HepG2 (cell line): ENCODE results near the gene SPATA21. TPM values are rescaled to one million over a fixed set of nuclear protein-coding genes. Genes with fewer than 3 reads are reported as not detected.
A peak's percentile ranks its signal among the peaks of the same experiment; 100 is the strongest.

Experiments
- AGO2 ChIP-seq: fragments of 200-400 bp; formaldehyde crosslinking; optimal IDR thresholded peaks from 2 replicates; pipeline ENCODE3; 2017; ENCODE audit warnings: mild to moderate bottlenecking, low read depth, low read length, moderate library complexity
- CHD4 ChIP-seq: fragments of 200-600 bp; sonication (generic); IDR thresholded peaks from 2 replicates; pipeline ENCODE4 v1.7.0; 2017; ENCODE audit warnings: mild to moderate bottlenecking, low read length, borderline replicate concordance
- FIP1L1 ChIP-seq: fragments of 200-400 bp; formaldehyde crosslinking; IDR thresholded peaks from 2 replicates; pipeline ENCODE4 v1.6.1; 2018; ENCODE audit warnings: low read depth, mild to moderate bottlenecking, low read length, moderate library complexity, borderline replicate concordance; ENCODE audit not compliant: insufficient read depth
- HNRNPLL ChIP-seq: fragments of 200-400 bp; formaldehyde crosslinking; IDR thresholded peaks from 2 replicates; pipeline ENCODE4 v1.6.1; 2017; ENCODE audit warnings: mild to moderate bottlenecking, low read depth, low read length; ENCODE audit not compliant: poor library complexity, severe bottlenecking
- ISX ChIP-seq: sonication (generic); formaldehyde crosslinking; conservative IDR thresholded peaks from 2 replicates; pipeline ENCODE4 v1.5.0; 2020; ENCODE audit warnings: missing genetic modification reagents
- RCOR2 ChIP-seq: IDR thresholded peaks from 2 replicates; pipeline ENCODE4 v1.6.1; 2016; ENCODE audit warnings: missing biosample characterization, missing genetic modification reagents
- ZNF501 ChIP-seq: sonication (generic); formaldehyde crosslinking; IDR thresholded peaks from 2 replicates; pipeline ENCODE4 v1.5.1; 2020; ENCODE audit warnings: mild to moderate bottlenecking, moderate library complexity, missing genetic modification reagents
- ZNF781 ChIP-seq: sonication (generic); formaldehyde crosslinking; IDR thresholded peaks from 2 replicates; pipeline ENCODE4 v1.5.1; 2020; ENCODE audit warnings: borderline replicate concordance, mild to moderate bottlenecking, missing genetic modification reagents; ENCODE audit errors: not compliant biosample characterization
- polyA plus RNA-seq, 8 experiments: library from polyadenylated mRNA; depleted of rRNA in 3 of 8; stranded (reverse) in 7 of 8; unstranded in 1 of 8; fragments of >200 nt; fragmentation: Illumina TruSeq in 4 of 8; extraction: Trizol in 4 of 8; gene quantifications; 2 replicates each; pipeline versions ENCODE4 v1.2.1 to v1.2.3, GENCODE V29; 2011 to 2016; ENCODE audit warnings: low read depth in 4 of 8, missing spikeins in 1 of 8, mixed read lengths in 1 of 8; ENCODE audit not compliant: insufficient read depth in 1 of 8
- total RNA-seq, 5 experiments: library from RNA; depleted of rRNA; stranded (reverse); fragments of >200 nt; fragmentation: Illumina TruSeq; extraction: Trizol; gene quantifications; 2 replicates each; pipeline ENCODE4 v1.2.3, GENCODE V29; 2016; ENCODE audit warnings: low read depth in 1 of 5
- TF ChIP-seq, protein P1 (sequence below): sonication (generic); formaldehyde crosslinking; IDR thresholded peaks from 2 replicates; pipeline ENCODE4 v1.4.0; 2020; ENCODE audit warnings: missing genetic modification reagents

Gene SPATA21
- total and polyA plus RNA-seq, 2 of the 13 experiments (the other 11 are each of a cell fraction or from before 2014, with no cell fraction given), result 0.80 to 1.4 TPM

DNA sequence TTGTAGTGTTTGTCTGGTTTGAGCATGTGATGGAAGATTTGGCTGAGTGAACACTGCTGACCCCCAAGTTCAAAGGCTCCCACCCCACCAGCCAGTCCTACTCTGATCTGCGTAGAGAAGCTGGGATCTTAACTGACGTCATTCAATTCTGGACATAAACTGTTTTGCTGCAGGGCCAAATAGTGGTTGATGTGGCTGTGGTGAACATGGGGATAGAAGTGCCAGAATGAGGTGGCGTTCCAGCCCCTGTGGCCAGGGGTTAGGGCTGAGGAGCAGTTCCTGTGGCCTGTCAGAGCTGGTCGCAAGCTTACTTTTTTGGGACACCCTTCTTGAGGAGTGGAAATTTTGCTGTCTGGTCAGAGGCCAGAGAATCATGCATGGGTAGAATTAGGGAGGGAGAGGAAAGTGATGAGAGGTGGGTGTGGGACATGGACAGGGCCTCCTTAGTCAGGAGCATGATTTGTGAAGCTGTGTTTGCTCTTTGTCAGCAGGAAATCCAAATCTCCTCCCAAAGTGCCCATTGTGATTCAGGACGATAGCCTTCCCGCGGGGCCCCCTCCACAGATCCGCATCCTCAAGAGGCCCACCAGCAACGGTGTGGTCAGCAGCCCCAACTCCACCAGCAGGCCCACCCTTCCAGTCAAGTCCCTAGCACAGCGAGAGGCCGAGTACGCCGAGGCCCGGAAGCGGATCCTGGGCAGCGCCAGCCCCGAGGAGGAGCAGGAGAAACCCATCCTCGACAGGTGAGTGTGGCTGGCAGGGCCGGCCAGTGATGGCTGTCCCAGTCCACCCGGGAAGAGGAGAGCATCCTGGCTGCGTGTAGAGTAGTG, 44.3 kb downstream of the SPATA21 start (continued):
- TF ChIP-seq CHD4 (no peak), ZNF501 (no peak), RCOR2 (CRISPR knock-in tag) (no peak), HNRNPLL (no peak), AGO2 (peak; percentile 47), ISX (CRISPR knock-in tag) (no peak), FIP1L1 (no peak), ZNF781 (no peak)
- TF ChIP-seq, protein P1, sequence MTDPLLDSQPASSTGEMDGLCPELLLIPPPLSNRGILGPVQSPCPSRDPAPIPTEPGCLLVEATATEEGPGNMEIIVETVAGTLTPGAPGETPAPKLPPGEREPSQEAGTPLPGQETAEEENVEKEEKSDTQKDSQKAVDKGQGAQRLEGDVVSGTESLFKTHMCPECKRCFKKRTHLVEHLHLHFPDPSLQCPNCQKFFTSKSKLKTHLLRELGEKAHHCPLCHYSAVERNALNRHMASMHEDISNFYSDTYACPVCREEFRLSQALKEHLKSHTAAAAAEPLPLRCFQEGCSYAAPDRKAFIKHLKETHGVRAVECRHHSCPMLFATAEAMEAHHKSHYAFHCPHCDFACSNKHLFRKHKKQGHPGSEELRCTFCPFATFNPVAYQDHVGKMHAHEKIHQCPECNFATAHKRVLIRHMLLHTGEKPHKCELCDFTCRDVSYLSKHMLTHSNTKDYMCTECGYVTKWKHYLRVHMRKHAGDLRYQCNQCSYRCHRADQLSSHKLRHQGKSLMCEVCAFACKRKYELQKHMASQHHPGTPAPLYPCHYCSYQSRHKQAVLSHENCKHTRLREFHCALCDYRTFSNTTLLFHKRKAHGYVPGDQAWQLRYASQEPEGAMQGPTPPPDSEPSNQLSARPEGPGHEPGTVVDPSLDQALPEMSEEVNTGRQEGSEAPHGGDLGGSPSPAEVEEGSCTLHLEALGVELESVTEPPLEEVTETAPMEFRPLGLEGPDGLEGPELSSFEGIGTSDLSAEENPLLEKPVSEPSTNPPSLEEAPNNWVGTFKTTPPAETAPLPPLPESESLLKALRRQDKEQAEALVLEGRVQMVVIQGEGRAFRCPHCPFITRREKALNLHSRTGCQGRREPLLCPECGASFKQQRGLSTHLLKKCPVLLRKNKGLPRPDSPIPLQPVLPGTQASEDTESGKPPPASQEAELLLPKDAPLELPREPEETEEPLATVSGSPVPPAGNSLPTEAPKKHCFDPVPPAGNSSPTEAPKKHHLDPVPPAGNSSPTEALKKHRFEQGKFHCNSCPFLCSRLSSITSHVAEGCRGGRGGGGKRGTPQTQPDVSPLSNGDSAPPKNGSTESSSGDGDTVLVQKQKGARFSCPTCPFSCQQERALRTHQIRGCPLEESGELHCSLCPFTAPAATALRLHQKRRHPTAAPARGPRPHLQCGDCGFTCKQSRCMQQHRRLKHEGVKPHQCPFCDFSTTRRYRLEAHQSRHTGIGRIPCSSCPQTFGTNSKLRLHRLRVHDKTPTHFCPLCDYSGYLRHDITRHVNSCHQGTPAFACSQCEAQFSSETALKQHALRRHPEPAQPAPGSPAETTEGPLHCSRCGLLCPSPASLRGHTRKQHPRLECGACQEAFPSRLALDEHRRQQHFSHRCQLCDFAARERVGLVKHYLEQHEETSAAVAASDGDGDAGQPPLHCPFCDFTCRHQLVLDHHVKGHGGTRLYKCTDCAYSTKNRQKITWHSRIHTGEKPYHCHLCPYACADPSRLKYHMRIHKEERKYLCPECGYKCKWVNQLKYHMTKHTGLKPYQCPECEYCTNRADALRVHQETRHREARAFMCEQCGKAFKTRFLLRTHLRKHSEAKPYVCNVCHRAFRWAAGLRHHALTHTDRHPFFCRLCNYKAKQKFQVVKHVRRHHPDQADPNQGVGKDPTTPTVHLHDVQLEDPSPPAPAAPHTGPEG (CRISPR knock-in tag), result no peak
